ENCODE data around the gene TMEM61.

The TMEM61 gene

GRCh38 chr1:55034476-55035133, 54.2 kb downstream of the TMEM61 start:
- no peak overlapping the region for H3K9ac ChIP-seq (ENCODE audit: low read length)
- H3K36me3 ChIP-seq (ENCODE audit: control insufficient read depth, low read depth, low read length): no peaks in the 10 kb centered on the region
- H3K27me3 ChIP-seq (ENCODE audit: control insufficient read depth, insufficient read depth, low read length): peaks cover 27% of the 10 kb centered on the region
- no peaks in the 10 kb centered on the region for H3K4me1 ChIP-seq (ENCODE audit: control insufficient read depth, low read depth, low read length)
- no peaks in the 10 kb centered on the region for H3K9me3 ChIP-seq (ENCODE audit: control insufficient read depth, low read depth, low read length)
- no peak overlapping the region for H3K4me3 ChIP-seq (ENCODE audit: low read length)
- no peak overlapping the region for H3K27ac ChIP-seq (ENCODE audit: low read length)

DNA sequence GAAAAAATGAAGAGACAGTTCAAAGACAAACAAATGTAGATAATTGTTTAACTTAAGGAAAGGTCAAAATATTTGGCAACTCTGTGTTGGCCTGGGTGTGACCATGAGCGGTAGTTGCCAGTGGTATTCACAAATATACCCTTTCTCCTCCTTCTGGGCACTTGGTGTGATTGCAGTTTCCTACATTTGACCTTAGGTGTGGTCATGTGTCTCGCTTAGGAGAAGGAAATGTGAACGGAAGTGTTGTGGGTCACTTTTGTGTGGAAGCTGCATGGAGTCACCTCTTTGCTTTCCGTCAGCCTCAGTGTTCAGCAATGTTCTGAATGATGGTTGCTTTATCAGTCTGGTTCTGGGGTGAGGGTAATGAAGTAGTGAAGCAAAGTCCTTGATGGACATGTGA, 55.5 kb downstream of the TMEM61 start:
- Histone ChIP-seq H3K4me3 (ENCODE audit: low read length) (no peak overlapping the region), H3K4me1 (ENCODE audit: control insufficient read depth, low read depth, low read length) (peaks cover 4% of the 10 kb centered on the region), H3K9me3 (ENCODE audit: control insufficient read depth, low read depth, low read length) (no peaks in the 10 kb centered on the region), H3K36me3 (ENCODE audit: control insufficient read depth, low read depth, low read length) (no peaks in the 10 kb centered on the region), H3K27me3 (ENCODE audit: control insufficient read depth, insufficient read depth, low read length) (peaks cover 40% of the 10 kb centered on the region), H3K9ac (ENCODE audit: low read length) (no peak overlapping the region), H3K27ac (ENCODE audit: low read length) (no peak overlapping the region)

DNA sequence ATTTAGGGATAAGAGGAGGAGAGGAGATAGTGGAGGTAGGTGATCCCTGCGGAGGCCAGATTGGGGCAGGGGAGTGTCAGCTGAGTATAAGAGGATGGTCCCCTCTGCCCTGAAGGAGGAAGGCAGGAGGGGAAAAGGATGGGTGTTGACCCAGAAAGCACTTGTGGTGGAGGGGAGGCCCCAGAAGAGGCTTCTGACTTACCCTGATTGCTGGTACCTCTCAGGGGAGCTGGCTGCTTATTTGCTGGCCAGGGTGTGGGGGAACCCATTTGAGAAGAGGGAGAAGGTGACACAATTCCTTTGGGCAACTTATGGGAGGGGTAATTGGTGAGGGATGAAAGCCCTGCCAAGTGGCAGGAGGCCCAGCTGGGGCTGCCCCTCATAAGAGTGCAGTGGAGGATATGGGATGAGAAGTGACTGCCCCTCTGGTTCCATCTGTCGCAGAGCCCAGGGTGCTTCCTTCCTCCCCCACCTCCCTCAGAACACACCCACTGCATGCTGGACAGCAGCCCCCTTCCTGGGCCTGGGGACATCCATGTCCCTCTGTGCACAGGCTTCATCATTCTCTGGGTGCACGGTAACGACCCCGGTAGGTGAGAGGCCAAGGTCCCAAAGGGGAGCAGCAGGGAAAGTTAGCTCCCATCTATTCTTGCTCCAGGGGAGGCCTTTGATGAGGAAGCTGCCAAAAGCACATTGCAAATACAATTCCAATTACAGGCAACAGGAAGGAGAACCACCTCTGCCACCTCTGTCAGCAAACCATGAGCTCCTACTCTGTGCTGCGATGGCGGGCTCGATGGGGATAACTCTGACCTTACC, 57.5 kb downstream of the TMEM61 start:
- Histone ChIP-seq H3K4me1 (ENCODE audit: control insufficient read depth, low read depth, low read length) (peaks cover 6% of the 10 kb centered on the region), H3K9me3 (ENCODE audit: control insufficient read depth, low read depth, low read length) (no peaks in the 10 kb centered on the region), H3K4me3 (ENCODE audit: low read length) (no peak overlapping the region), H3K27ac (ENCODE audit: low read length) (no peak overlapping the region), H3K9ac (ENCODE audit: low read length) (no peak overlapping the region), H3K36me3 (ENCODE audit: control insufficient read depth, low read depth, low read length) (no peaks in the 10 kb centered on the region), H3K27me3 (ENCODE audit: control insufficient read depth, insufficient read depth, low read length) (peaks cover 47% of the 10 kb centered on the region)

DNA sequence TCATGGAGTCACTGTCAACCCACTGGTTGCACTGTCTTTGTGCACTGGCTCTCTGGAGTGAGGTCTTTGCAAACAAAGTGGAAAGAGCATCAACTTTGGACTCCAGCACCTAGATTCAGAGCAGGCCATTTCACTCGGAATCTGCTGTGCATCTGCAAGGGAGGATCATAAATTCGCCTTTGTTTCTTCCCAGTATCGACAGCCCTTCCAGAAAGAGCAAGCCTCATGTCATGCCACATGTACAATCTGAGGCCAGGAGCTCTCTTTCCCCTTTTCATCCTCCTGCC, 58.1 kb downstream of the TMEM61 start:
- Histone ChIP-seq H3K4me3 (ENCODE audit: low read length) (no peak overlapping the region), H3K36me3 (ENCODE audit: control insufficient read depth, low read depth, low read length) (no peaks in the 10 kb centered on the region), H3K4me1 (ENCODE audit: control insufficient read depth, low read depth, low read length) (peaks cover 6% of the 10 kb centered on the region), H3K9ac (ENCODE audit: low read length) (no peak overlapping the region), H3K27ac (ENCODE audit: low read length) (no peak overlapping the region), H3K27me3 (ENCODE audit: control insufficient read depth, insufficient read depth, low read length) (peaks cover 47% of the 10 kb centered on the region), H3K9me3 (ENCODE audit: control insufficient read depth, low read depth, low read length) (no peaks in the 10 kb centered on the region)

GRCh38 chr1:55038974-55039341, 58.5 kb downstream of the TMEM61 start:
- H3K4me3 ChIP-seq (ENCODE audit: low read length): peak overlapping the region; percentile 67
- H3K36me3 ChIP-seq (ENCODE audit: control insufficient read depth, low read depth, low read length): peaks cover 1% of the 10 kb centered on the region
- peaks cover 6% of the 10 kb centered on the region for H3K4me1 ChIP-seq (ENCODE audit: control insufficient read depth, low read depth, low read length)
- no peak overlapping the region for H3K27ac ChIP-seq (ENCODE audit: low read length)
- H3K9ac ChIP-seq (ENCODE audit: low read length): no peak overlapping the region
- H3K9me3 ChIP-seq (ENCODE audit: control insufficient read depth, low read depth, low read length): no peaks in the 10 kb centered on the region
- H3K27me3 ChIP-seq (ENCODE audit: control insufficient read depth, insufficient read depth, low read length): peaks cover 47% of the 10 kb centered on the region

DNA sequence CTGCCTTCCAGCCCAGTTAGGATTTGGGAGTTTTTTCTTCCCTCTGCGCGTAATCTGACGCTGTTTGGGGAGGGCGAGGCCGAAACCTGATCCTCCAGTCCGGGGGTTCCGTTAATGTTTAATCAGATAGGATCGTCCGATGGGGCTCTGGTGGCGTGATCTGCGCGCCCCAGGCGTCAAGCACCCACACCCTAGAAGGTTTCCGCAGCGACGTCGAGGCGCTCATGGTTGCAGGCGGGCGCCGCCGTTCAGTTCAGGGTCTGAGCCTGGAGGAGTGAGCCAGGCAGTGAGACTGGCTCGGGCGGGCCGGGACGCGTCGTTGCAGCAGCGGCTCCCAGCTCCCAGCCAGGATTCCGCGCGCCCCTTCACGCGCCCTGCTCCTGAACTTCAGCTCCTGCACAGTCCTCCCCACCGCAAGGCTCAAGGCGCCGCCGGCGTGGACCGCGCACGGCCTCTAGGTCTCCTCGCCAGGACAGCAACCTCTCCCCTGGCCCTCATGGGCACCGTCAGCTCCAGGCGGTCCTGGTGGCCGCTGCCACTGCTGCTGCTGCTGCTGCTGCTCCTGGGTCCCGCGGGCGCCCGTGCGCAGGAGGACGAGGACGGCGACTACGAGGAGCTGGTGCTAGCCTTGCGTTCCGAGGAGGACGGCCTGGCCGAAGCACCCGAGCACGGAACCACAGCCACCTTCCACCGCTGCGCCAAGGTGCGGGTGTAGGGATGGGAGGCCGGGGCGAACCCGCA, 59.1 kb downstream of the TMEM61 start, which contains the start of gene PCSK9:
PCSK9 (plus strand) TSS at position 207 of the 741 bp plus-strand sequence; CDS start at position 497, 290 bp downstream.
- no peaks in the 10 kb centered on the region for H3K9me3 ChIP-seq (ENCODE audit: control insufficient read depth, low read depth, low read length)
- peaks cover 4% of the 10 kb centered on the region for H3K36me3 ChIP-seq (ENCODE audit: control insufficient read depth, low read depth, low read length)
- peaks cover 6% of the 10 kb centered on the region for H3K4me1 ChIP-seq (ENCODE audit: control insufficient read depth, low read depth, low read length)
- peak within 1 kb of the TSS; percentile 19 for H3K9ac ChIP-seq (ENCODE audit: low read length)
- H3K27ac ChIP-seq (ENCODE audit: low read length): no peak within 1 kb of the TSS
- peak within 1 kb of the TSS; percentile 67 for H3K4me3 ChIP-seq (ENCODE audit: low read length)
- H3K27me3 ChIP-seq (ENCODE audit: control insufficient read depth, insufficient read depth, low read length): peaks cover 47% of the 10 kb centered on the region

DNA sequence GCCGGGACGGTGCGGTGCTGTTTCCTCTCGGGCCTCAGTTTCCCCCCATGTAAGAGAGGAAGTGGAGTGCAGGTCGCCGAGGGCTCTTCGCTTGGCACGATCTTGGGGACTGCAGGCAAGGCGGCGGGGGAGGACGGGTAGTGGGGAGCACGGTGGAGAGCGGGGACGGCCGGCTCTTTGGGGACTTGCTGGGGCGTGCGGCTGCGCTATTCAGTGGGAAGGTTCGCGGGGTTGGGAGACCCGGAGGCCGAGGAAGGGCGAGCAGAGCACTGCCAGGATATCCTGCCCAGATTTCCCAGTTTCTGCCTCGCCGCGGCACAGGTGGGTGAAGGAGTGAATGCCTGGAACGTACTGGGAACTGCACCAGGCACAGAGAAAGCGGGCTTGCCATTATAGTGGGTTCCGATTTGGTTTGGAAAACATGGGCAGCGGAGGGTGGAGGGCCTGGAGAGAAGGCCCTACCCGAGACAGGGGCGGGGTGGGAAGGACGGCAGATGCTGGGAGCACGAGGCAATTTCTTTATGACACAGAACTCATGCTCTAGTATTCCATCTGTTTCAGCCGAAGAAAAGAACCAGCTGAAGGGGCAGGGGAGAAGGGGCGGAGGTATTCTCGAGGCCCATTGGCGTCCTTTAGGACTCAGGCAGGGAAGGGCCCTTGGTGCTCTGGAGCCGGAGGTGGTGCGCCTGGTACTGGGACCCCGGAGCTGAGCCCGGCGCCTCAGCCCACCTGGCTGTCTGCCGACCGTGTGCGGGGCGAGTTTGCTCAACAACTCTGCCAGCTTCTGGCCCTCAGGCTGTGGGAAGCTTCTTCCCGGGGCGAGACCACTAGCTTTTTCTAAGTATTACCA, 59.9 kb downstream of the TMEM61 start:
- Histone ChIP-seq H3K4me1 (ENCODE audit: control insufficient read depth, low read depth, low read length) (peaks cover 6% of the 10 kb centered on the region), H3K9me3 (ENCODE audit: control insufficient read depth, low read depth, low read length) (no peaks in the 10 kb centered on the region), H3K36me3 (ENCODE audit: control insufficient read depth, low read depth, low read length) (peaks cover 4% of the 10 kb centered on the region), H3K4me3 (ENCODE audit: low read length) (peak overlapping the region; percentile 67), H3K9ac (ENCODE audit: low read length) (peak overlapping the region; percentile 19), H3K27me3 (ENCODE audit: control insufficient read depth, insufficient read depth, low read length) (peaks cover 47% of the 10 kb centered on the region), H3K27ac (ENCODE audit: low read length) (no peak overlapping the region)

DNA sequence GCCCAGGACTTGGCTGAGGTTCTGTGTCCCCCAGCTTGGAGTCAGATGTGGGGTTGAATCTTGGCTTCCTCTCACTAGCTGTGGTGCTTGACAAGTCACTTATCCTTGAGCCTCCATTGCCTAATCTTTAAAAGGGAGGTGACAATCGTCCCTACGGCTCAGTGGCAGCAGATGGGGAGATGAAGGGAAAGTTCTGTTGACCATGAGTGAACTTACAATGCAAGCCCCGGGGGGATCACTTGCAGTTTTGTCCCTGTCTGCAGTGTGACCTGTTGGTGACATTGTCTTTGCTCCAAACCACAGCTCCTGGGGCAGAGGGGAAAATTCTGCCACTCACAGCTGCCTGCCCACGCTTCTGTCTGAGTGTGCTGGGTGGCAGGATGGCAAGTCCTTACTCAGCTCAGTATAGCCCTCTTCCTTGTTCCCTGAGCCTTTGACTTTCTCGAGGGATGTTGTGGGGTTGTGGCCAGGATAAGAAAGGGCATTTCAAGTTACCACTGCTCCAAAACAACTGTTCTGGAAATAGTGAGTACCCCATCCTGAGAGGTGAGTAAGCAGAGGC, 60.6 kb downstream of the TMEM61 start:
- Histone ChIP-seq H3K36me3 (ENCODE audit: control insufficient read depth, low read depth, low read length) (peaks cover 4% of the 10 kb centered on the region), H3K27ac (ENCODE audit: low read length) (no peak overlapping the region), H3K9ac (ENCODE audit: low read length) (peak overlapping the region; percentile 19), H3K9me3 (ENCODE audit: control insufficient read depth, low read depth, low read length) (no peaks in the 10 kb centered on the region), H3K4me1 (ENCODE audit: control insufficient read depth, low read depth, low read length) (peaks cover 6% of the 10 kb centered on the region), H3K27me3 (ENCODE audit: control insufficient read depth, insufficient read depth, low read length) (peaks cover 47% of the 10 kb centered on the region), H3K4me3 (ENCODE audit: low read length) (peak overlapping the region; percentile 67)

DNA sequence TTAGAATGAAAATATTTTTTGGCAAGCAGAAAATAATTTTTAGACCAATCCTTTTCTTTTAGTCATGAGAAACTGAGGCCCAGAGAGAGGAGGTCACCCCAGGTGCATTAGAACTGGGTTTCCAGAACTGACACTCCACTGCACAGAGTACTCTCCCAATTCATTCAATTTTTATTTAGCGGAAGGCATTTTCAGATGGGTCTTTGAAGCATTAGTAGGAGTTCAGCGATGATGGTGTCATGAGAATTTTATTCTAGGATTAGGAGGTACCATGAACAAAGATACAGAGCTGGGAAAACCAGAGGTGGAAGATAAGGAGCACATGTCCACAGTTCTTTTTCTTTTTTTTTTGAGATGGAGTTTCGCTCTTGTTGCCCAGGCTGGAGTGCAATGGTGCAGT, 61.2 kb downstream of the TMEM61 start:
- Histone ChIP-seq H3K4me3 (ENCODE audit: low read length) (no peak overlapping the region), H3K27me3 (ENCODE audit: control insufficient read depth, insufficient read depth, low read length) (peaks cover 47% of the 10 kb centered on the region), H3K36me3 (ENCODE audit: control insufficient read depth, low read depth, low read length) (peaks cover 4% of the 10 kb centered on the region)

More for the DNA sequence above, 61.2 kb downstream of the TMEM61 start:
- H3K9ac ChIP-seq (ENCODE audit: low read length): no peak overlapping the region
- H3K4me1 ChIP-seq (ENCODE audit: control insufficient read depth, low read depth, low read length): peaks cover 6% of the 10 kb centered on the region
- H3K9me3 ChIP-seq (ENCODE audit: control insufficient read depth, low read depth, low read length): no peaks in the 10 kb centered on the region
- no peak overlapping the region for H3K27ac ChIP-seq (ENCODE audit: low read length)

Data from iPS-18a (cell line).